Type B pancreatic cell (in vitro differentiated cells): ENCODE results near the gene SMARCC1. TPM values are rescaled to one million over a fixed set of nuclear protein-coding genes. Genes with fewer than 3 reads are reported as not detected.

Source experiments
- DNase-seq: peaks from one replicate; pipeline ENCODE4 v3.0.0; 2021; ENCODE audit warnings: mixed read lengths; ENCODE audit not compliant: unreplicated experiment; ENCODE audit errors: extremely low spot score
- H3K27ac Mint-ChIP-seq: 2 replicates; pipeline ENCODE4 v1.8.0; 2021; ENCODE audit warnings: mild to moderate bottlenecking, mixed read lengths
- H3K27me3 Mint-ChIP-seq: 2 replicates; pipeline ENCODE4 v1.8.0; 2021; ENCODE audit warnings: mixed read lengths
- H3K36me3 Mint-ChIP-seq: 2 replicates; pipeline ENCODE4 v1.8.0; 2021; ENCODE audit warnings: mixed read lengths
- H3K4me1 Mint-ChIP-seq: one replicate; pipeline ENCODE4 v1.8.0; 2021; ENCODE audit warnings: mixed read lengths; ENCODE audit not compliant: unreplicated experiment
- H3K4me3 Mint-ChIP-seq: 2 replicates; pipeline ENCODE4 v1.8.0; 2021; ENCODE audit warnings: mild to moderate bottlenecking, mixed read lengths
- H3K9me3 Mint-ChIP-seq: 2 replicates; pipeline ENCODE4 v1.8.0; 2021; ENCODE audit warnings: mixed read lengths
- total RNA-seq: library from RNA; stranded (reverse); gene quantifications from 2 replicates; pipeline ENCODE4 v1.2.1, GENCODE V29; 2021; ENCODE audit warnings: low replicate concordance
- TF ChIP-seq, protein P1 (sequence below): fragments of 200-600 bp; sonication (generic); conservative IDR thresholded peaks from 2 replicates; pipeline ENCODE4 v1.5.0; 2021; ENCODE audit warnings: antibody characterized with exemption, mild to moderate bottlenecking

The SMARCC1 gene
- total RNA-seq, 1 donor from 2014 or later, result 200 TPM

DNA sequence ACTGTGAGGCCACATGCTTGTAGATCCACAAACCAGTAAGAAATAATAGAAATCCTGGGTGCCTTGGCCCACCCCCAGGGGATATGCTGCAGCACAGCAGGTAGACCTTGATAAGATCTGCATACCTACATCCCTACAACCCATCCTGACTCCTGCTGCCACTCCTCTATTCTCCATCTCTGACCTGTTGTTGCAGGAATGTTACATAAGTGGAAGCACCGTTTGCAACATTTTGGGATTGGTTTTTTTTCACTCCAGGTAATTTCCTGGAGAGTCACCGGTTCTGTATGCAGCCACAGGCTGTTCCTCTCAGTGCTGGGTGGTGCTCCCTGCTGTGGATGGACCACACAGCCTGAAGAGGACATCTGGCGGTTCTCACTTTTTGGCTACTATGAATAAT is 186.9 kb downstream of the SMARCC1 start:
- Mint-ChIP-seq H3K27ac (no peak overlapping the region), H3K4me3 (no peak overlapping the region), H3K27me3 (no peaks in the 10 kb centered on the region), H3K36me3 (peaks cover 44% of the 10 kb centered on the region), H3K4me1 (no peaks in the 10 kb centered on the region), H3K9me3 (no peaks in the 10 kb centered on the region)
- no peak for DNase-seq
- TF ChIP-seq, protein P1, sequence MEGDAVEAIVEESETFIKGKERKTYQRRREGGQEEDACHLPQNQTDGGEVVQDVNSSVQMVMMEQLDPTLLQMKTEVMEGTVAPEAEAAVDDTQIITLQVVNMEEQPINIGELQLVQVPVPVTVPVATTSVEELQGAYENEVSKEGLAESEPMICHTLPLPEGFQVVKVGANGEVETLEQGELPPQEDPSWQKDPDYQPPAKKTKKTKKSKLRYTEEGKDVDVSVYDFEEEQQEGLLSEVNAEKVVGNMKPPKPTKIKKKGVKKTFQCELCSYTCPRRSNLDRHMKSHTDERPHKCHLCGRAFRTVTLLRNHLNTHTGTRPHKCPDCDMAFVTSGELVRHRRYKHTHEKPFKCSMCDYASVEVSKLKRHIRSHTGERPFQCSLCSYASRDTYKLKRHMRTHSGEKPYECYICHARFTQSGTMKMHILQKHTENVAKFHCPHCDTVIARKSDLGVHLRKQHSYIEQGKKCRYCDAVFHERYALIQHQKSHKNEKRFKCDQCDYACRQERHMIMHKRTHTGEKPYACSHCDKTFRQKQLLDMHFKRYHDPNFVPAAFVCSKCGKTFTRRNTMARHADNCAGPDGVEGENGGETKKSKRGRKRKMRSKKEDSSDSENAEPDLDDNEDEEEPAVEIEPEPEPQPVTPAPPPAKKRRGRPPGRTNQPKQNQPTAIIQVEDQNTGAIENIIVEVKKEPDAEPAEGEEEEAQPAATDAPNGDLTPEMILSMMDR, result no peak

DNA sequence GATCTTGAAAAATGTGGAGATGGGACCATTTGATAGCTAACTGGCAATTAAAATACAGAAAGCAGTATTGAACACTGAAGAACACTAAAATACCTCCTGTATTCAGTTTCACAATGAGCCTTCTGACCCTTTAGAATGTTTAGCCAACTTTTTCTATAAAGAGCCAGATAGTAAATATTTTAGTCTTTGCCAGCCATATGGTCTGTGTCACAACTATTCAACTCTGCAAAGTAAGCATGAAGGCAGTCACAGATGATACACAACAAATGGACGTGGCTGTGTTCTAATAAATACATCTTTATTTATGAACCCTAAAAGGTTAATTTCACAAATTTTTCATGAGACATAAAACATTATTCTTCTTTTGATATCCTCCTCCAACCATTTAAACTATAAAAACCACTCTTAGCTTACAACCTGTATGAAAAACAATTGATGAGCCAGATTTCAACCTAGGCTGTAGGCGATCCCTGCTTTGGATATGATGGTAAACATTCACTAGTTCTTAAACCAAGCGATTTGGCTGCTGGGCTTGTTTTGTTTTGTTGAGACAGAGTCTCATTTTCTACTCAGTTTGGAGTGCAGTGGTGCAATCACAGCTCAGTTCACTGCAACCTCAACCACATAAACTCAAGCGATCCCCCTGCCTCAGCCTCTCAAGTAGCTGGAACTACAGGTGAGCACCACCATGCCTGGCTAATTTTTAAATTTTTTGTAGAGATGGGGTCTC is 189.5 kb downstream of the SMARCC1 start:
- Mint-ChIP-seq H3K27me3 (no peaks in the 10 kb centered on the region), H3K4me3 (no peak overlapping the region), H3K27ac (no peak overlapping the region)

DNA sequence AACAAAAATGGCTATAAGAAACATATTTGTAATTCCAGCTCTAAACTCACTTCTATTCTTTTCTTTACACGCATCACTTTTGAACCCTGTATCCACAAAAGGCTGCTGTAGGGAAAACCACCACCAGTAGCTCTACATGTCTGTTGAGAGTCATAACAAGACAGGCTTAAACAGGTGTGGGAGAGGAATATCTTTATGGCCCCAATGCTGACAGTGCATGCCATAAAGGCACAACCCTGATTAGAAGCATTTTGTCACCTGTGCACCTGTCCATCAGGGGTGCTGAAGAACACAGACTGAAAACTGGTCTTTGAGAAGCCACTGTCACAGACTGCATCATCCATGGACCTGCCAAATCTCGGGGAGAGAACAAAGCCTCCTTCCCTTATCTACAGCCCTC is 191.5 kb downstream of the SMARCC1 start:
- TF ChIP-seq, protein P1, result no peak
- Mint-ChIP-seq H3K9me3 (no peaks in the 10 kb centered on the region), H3K36me3 (peaks cover 61% of the 10 kb centered on the region), H3K27me3 (no peaks in the 10 kb centered on the region), H3K4me1 (no peaks in the 10 kb centered on the region), H3K27ac (no peak overlapping the region), H3K4me3 (no peak overlapping the region)
- no peak for DNase-seq

More for the DNA sequence above, 189.5 kb downstream of the SMARCC1 start:
- no peaks in the 10 kb centered on the region for H3K4me1 Mint-ChIP-seq
- no peak for DNase-seq
- no peaks in the 10 kb centered on the region for H3K9me3 Mint-ChIP-seq
- H3K36me3 Mint-ChIP-seq, result peaks cover 58% of the 10 kb centered on the region
- TF ChIP-seq, protein P1, result no peak

DNA sequence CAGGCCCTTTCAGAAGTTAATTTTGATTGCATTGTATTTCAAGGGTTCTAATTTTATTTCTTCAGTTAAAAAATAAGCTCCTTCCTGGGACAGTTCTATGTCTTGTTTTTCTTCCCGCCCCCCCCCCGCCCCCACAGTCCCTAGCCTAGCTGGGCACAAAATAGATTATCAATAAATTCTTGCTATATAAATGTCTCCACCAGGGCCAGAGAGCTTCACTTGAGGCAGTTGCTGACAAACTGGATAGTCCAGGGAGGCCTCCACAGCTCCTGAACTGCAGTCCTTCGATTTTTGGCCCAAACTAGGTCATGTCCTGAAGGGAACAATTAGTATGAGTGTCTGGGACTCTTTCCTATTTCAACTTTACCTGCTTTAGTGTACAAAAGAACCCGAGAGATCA is 193.1 kb downstream of the SMARCC1 start:
- Mint-ChIP-seq H3K4me3 (no peak overlapping the region), H3K9me3 (no peaks in the 10 kb centered on the region), H3K4me1 (no peaks in the 10 kb centered on the region), H3K27ac (no peak overlapping the region), H3K36me3 (peaks cover 54% of the 10 kb centered on the region), H3K27me3 (no peaks in the 10 kb centered on the region)
- no peak for DNase-seq
- TF ChIP-seq, protein P1, result no peak

DNA sequence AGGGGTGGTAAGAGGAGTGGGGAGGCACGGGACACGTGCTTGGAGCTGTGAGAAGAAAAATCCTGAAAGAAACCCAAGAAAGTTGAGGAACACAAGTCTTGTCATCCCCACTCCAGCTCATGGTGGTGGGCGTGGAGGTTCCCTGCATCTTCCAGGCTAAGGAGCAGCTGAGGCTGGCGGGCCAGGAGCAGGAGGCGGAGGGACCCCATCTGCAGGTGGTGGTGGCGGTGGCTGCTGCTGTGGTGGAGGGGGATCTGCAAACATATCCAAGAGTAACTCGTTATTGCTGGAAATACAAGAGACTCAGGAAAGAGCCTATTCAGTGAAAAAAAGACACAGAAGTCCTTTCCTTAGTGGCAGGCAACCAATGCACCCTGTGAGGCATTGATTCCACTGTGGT is 193.6 kb downstream of the SMARCC1 start:
- TF ChIP-seq, protein P1, result no peak
- peaks cover 50% of the 10 kb centered on the region for H3K36me3 Mint-ChIP-seq
- no peak overlapping the region for H3K4me3 Mint-ChIP-seq
- no peaks in the 10 kb centered on the region for H3K27me3 Mint-ChIP-seq
- no peak overlapping the region for H3K27ac Mint-ChIP-seq
- DNase-seq, result no peak
- no peaks in the 10 kb centered on the region for H3K9me3 Mint-ChIP-seq
- H3K4me1 Mint-ChIP-seq, result no peaks in the 10 kb centered on the region

DNA sequence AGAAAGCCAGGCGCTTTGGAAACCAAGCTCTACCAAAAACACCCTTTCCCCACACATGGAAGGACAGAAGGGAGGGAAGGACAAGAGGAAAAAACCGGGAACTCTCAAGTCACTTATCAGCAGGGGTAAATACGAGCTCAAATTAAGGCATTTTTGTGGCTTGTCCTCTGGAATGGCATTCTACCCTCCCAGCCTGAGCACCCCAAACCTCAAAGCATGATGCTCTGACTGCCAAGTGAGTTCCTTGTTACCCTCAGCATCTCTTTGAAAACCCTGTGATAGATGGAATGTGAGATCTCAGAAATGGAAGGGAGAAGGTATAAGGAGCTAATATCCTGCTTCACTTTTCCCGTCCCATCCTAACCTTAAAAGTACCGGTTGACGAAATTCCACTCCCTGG is 194.9 kb downstream of the SMARCC1 start:
- peaks cover 43% of the 10 kb centered on the region for H3K36me3 Mint-ChIP-seq

More for the DNA sequence above, 194.9 kb downstream of the SMARCC1 start:
- TF ChIP-seq, protein P1, result no peak
- Mint-ChIP-seq H3K4me3 (no peak overlapping the region), H3K27me3 (peaks cover 6% of the 10 kb centered on the region), H3K27ac (no peak overlapping the region), H3K9me3 (no peaks in the 10 kb centered on the region), H3K4me1 (no peaks in the 10 kb centered on the region)
- DNase-seq, result no peak
